ENCODE measurements around the gene C16orf89.
"Not testable (repeated sequence)": the region's sequence is repeated elsewhere in the genome, so short reads cannot be mapped to it uniquely, and the experiment has no call there.

GRCh38 chr16:5084099-5084731 is 18.5 kb upstream of the C16orf89 start:
- TF ChIP-seq ZNF274 (IDR thresholded peaks at IDR 0.05; ENCODE audit: low read depth, low read length); YY1 (IDR thresholded peaks at IDR 0.05; ENCODE audit: insufficient read depth, insufficient read length): not testable (repeated sequence)
